Suppressor macrophage treated with lipopolysaccharide for 1 hour (primary cell): ENCODE measurements around the gene XPC.
"Not testable (repeated sequence)": the region's sequence is repeated elsewhere in the genome, so short reads cannot be mapped to it uniquely, and the experiment has no call there.

Source experiments
- DNase-seq, 3 donors: peaks; one replicate each; pipeline ENCODE4 v3.0.0-alpha.2; 2020 to 2022

Gene XPC

GRCh38 chr3:14117468-14118399 is 60.7 kb downstream of the XPC start:
- no peak for DNase-seq

- no peak for DNase-seq
These were observed 64.3 kb downstream of the XPC start for GRCh38 chr3:14113965-14114635.

- DNase-seq, result no peak
These were observed 67.7 kb downstream of the XPC start for GRCh38 chr3:14110699-14111098.

GRCh38 chr3:14109821-14110220 is 68.6 kb downstream of the XPC start:
- not testable (repeated sequence) for DNase-seq

- peak in 1 of 3 donors; percentile 15 for DNase-seq
These were observed 80.6 kb downstream of the XPC start for GRCh38 chr3:14097616-14098391.

GRCh38 chr3:14096742-14097141 is 81.7 kb downstream of the XPC start:
- no peak for DNase-seq
